HG02571 (cell line): ENCODE data around the gene DOK5.
"Not testable (repeated sequence)": the region's sequence is repeated elsewhere in the genome, so short reads cannot be mapped to it uniquely, and the experiment has no call there.

Experiments
- ATAC-seq: cut with Tn5 transposase; IDR thresholded peaks from one replicate; pipeline ENCODE4 v1.9.1; 2021; ENCODE audit warnings: mild to moderate bottlenecking, moderate library complexity; ENCODE audit not compliant: unreplicated experiment

The DOK5 gene

DNA sequence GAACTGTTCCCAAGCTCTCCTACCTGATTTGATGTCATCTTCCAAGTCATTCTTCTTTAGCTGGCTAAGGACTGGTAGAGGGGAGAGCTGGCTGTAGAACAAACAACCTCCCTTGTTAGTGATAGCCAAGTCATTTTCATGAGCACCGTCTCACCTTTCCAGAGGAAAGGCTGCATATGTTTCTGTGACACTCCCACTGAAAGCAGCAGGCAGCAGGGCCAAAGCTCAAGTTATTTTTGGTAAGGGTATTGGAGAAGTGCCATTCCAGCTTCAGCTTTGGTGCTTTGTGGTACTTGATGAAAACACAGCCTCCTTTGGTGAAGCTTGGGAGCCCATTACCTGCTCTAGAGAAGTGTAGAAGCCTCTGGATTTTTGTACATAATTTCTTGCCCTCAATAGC, 5.4 kb upstream of the DOK5 start:
- ATAC-seq, result no peak

- no peak for ATAC-seq
Observed at GRCh38 chr20:54470697-54471096, 4.7 kb upstream of the DOK5 start.

GRCh38 chr20:54472607-54473006, 2.8 kb upstream of the DOK5 start:
- ATAC-seq, result no peak

GRCh38 chr20:54473340-54473739, 2.1 kb upstream of the DOK5 start:
- no peak for ATAC-seq

- ATAC-seq, result no peak
Observed at GRCh38 chr20:54474046-54474445, 1.3 kb upstream of the DOK5 start.

DNA sequence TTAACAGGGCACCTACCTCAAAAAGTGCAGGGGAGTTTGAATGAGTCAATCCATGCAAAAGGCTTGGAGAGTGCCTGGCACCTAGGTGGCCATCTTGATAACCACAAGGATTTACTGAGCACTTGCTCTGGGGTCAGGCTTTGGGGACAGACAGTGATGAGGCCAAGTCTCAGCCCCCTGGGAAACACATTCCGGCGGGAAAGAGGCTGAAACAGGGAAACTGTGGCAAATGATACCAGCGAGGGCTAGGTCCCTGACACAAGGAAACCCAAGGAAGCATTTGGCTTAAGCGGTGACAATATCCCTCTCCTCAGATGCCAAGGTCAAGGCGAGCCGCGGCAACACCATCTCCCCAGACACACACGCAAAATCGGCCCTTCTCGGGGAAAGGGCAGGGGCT, 527 bp upstream of the DOK5 start:
- ATAC-seq, result no peak

GRCh38 chr20:54476169-54477009, 996 bp downstream of the DOK5 start:
- ATAC-seq, result no peak

DNA sequence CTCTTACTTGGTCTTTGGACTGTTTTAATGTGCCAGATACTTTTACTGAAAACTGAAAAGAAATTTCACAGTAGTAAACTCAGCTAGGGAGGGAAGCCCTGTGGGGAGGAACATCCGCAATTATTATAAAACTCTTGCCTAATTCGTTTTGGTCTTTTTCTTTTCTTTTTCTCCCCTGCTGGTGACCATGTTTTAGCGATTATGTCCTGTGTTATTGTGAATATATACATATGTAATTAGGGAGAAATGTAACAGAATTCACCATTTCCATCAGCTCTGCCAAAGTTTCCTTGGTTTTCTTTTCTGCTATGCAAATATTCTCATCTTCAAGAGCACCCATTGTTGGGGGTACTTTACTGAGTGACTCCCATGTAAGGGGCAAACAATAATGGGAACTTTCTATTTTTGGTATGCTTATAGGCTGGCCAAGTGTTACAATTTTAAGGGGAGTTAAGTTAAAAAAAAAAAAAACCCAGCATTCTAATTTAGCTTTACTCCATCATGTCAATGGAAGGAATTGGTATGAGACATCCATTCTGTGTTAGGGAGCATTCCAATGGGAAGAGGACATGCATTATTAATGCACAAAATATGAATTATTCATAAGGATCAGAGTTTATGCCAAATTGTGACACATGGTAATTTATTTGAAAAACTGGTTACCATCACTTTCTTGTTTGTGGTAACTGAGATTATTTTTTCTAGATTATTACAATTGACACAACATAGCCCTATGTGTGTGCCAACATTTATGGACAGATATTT, 2.0 kb downstream of the DOK5 start:
- no peak for ATAC-seq

- no peak for ATAC-seq
Observed at GRCh38 chr20:54479138-54479906, 3.9 kb downstream of the DOK5 start.

DNA sequence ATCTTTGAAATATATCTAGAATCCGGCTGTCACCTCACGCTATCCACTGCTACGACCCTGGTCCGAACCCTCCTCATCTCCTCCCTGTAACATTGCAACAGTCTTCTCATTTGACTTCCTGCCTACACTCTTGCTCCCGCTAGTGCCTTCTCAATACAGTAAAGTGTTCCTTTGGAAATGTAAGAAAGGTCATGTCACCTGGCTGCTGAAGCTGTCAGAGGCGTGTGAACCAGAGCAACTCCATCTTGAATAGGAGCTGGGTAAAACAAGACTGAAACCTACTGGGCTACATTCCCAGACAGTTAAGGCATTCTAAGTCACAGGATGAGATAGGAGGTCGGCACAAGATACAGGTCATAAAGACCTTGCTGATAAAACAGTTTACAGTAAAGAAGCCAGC, 4.5 kb downstream of the DOK5 start:
- not testable (repeated sequence) for ATAC-seq

- no peak for ATAC-seq
Observed at GRCh38 chr20:54481442-54481841, 6.0 kb downstream of the DOK5 start.

- ATAC-seq, result no peak
Observed at GRCh38 chr20:54485631-54486030, 10.2 kb downstream of the DOK5 start.

GRCh38 chr20:54486585-54486984, 11.2 kb downstream of the DOK5 start:
- ATAC-seq, result no peak

DNA sequence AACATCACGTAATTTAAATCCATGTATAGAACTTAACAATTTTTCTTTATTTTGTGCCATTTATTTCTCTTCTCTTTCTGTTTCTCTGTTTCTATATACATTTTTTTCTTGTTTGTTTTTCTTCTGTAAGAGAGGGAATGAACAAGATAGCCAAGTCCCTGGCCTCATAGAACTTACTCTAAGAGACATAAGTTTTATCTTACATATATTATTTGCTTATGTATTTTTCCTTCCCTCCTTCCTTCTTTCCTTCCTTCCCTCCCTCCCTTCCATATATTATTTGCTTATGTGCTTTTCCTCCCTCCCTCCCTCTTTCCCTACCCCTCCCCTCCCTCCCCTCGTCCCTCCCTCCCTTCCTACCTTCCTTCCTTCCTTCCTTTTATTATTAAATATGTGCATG, 13.0 kb downstream of the DOK5 start:
- no peak for ATAC-seq

DNA sequence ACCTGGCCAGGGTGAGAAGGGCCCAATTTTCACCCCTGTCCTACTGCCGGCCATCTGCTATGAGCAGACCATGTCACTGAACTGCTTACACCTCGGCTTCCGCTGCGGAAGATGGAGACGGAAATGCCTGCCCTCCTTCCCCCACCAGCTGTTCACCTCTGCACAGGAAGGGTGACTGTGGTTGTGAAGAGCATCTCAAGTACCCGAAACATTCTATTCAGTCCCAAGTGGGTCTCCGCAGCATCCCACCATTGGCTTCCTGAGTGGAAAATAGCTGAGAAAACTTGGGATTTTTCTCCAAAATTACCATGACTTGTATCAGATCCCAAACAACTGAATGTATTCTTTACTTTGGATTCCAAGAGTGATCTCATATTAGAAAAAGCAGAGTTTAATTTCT, 16.1 kb downstream of the DOK5 start:
- ATAC-seq, result no peak

DNA sequence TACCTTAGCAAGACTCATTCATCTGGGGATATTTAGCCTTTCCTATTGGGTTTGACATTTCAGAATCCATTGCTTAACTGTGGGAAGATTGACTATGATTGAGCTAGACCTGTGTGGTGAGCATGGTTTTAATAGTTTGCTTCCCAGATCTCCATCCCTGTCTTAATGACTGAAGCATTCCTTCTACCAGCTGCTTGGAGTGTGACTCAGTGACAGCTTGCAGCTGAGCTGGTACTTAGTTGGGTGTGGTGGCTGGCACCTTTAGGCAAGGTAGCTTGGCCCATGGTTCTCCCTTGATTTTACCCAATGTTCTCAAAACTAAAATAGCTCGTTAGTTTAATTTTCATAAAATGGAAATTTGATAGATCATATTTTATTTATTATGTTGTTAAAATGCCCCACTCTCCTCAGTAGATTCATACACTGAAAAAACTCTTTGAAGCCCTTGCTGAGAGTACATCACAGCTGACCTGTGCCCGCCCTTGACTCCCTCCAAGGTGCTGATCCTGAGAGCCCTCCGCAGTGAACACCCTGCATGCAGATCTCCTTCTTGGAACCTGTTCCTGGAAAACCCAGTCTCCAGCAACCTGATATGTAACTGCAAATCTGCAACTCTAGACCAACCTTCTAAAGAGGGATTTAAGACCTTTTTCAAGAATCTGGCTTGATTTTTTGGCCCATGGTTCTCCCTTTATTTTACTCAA, 19.1 kb downstream of the DOK5 start:
- no peak for ATAC-seq

- no peak for ATAC-seq
Observed at GRCh38 chr20:54497931-54498718, 22.7 kb downstream of the DOK5 start.

GRCh38 chr20:54499111-54499510, 23.7 kb downstream of the DOK5 start:
- ATAC-seq, result no peak

GRCh38 chr20:54502179-54502578, 26.8 kb downstream of the DOK5 start:
- no peak for ATAC-seq

DNA sequence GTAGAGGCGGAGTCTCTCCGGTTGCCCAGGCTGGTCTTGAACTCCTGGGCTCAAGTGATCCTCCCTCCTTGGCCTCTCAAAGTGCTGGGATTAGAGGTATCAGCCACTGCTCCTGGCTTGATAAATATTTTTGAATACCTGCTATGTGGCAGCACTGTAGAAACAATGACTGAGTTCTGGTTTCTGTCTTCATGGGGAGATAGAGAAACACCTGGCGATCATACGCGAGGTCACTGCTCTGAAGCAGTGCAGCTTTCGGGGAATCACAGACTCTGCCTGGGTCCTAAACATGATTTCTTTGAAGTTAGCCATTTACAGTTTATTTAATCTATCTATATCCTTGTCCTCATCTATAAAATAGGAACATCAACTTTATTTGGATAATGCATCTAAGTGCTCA, 31.2 kb downstream of the DOK5 start:
- no peak for ATAC-seq
